ENCODE measurements around the gene SRGAP3.

DNA sequence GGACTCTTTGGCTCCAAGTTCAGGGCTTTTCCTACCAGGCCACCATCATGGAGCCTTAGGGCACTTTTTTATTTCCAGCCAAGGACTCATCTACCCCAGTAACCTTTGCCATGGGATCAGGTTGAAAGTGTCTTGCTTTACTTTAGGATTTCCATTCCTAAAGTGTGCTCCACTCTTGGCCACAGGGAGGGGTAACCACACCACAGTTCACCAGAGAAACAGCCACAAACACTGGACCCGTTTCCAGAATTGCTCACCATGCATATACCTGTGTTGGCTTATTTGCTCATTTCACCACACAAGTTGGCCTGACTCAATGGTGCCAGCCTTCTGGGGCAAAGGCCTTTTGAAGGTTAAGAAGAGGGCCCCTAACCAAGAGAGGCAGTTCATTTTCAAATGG lies 215.6 kb downstream of the SRGAP3 start:
- TF ChIP-seq, protein P1, sequence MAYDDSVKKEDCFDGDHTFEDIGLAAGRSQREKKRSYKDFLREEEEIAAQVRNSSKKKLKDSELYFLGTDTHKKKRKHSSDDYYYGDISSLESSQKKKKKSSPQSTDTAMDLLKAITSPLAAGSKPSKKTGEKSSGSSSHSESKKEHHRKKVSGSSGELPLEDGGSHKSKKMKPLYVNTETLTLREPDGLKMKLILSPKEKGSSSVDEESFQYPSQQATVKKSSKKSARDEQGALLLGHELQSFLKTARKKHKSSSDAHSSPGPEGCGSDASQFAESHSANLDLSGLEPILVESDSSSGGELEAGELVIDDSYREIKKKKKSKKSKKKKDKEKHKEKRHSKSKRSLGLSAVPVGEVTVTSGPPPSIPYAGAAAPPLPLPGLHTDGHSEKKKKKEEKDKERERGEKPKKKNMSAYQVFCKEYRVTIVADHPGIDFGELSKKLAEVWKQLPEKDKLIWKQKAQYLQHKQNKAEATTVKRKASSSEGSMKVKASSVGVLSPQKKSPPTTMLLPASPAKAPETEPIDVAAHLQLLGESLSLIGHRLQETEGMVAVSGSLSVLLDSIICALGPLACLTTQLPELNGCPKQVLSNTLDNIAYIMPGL (CRISPR knock-in tag; IDR thresholded peaks at IDR 0.05), result no peak
- TF ChIP-seq, protein P2, sequence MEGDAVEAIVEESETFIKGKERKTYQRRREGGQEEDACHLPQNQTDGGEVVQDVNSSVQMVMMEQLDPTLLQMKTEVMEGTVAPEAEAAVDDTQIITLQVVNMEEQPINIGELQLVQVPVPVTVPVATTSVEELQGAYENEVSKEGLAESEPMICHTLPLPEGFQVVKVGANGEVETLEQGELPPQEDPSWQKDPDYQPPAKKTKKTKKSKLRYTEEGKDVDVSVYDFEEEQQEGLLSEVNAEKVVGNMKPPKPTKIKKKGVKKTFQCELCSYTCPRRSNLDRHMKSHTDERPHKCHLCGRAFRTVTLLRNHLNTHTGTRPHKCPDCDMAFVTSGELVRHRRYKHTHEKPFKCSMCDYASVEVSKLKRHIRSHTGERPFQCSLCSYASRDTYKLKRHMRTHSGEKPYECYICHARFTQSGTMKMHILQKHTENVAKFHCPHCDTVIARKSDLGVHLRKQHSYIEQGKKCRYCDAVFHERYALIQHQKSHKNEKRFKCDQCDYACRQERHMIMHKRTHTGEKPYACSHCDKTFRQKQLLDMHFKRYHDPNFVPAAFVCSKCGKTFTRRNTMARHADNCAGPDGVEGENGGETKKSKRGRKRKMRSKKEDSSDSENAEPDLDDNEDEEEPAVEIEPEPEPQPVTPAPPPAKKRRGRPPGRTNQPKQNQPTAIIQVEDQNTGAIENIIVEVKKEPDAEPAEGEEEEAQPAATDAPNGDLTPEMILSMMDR (IDR thresholded peaks at IDR 0.05), result no peak
- TF ChIP-seq, protein P3, sequence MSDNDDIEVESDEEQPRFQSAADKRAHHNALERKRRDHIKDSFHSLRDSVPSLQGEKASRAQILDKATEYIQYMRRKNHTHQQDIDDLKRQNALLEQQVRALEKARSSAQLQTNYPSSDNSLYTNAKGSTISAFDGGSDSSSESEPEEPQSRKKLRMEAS (CRISPR knock-in tag; IDR thresholded peaks at IDR 0.05), result no peak
- TF ChIP-seq, protein P4, sequence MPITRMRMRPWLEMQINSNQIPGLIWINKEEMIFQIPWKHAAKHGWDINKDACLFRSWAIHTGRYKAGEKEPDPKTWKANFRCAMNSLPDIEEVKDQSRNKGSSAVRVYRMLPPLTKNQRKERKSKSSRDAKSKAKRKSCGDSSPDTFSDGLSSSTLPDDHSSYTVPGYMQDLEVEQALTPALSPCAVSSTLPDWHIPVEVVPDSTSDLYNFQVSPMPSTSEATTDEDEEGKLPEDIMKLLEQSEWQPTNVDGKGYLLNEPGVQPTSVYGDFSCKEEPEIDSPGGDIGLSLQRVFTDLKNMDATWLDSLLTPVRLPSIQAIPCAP (CRISPR knock-in tag; IDR thresholded peaks at IDR 0.05), result no peak

Measured in WTC11 (cell line).